Calu3 (cell line): Measurements from ENCODE around the gene GJC1. TPM values are rescaled to one million over a fixed set of nuclear protein-coding genes. Genes with fewer than 3 reads are reported as not detected.

ENCODE experiments used
- BruUV-seq: library from RNA; stranded (reverse); fragments of 400-500 nt; replicated peaks from 2 replicates; lab custom pipeline; 2021; lab: Mats Ljungman, UMichigan
- CTCF ChIA-PET: fragments of 300-600 bp; sonication (Branson Sonifier 250); formaldehyde crosslinking; loops from one replicate; lab custom pipeline; 2022; ENCODE audit warnings: antibody characterized with exemption; lab: Charles Lee
- DNase-seq: peaks from one replicate; pipeline ENCODE4 v3.0.0; 2022
- H3K27ac Mint-ChIP-seq: one replicate; pipeline ENCODE4 v1.8.0; 2022; ENCODE audit warnings: mixed read lengths; ENCODE audit not compliant: unreplicated experiment
- H3K27me3 Mint-ChIP-seq: one replicate; pipeline ENCODE4 v1.8.0; 2022; ENCODE audit warnings: mixed read lengths; ENCODE audit not compliant: unreplicated experiment
- H3K36me3 Mint-ChIP-seq: one replicate; pipeline ENCODE4 v1.8.0; 2022; ENCODE audit warnings: mild to moderate bottlenecking, moderate library complexity, mixed read lengths; ENCODE audit not compliant: insufficient read depth, unreplicated experiment
- H3K4me1 Mint-ChIP-seq: one replicate; pipeline ENCODE4 v1.8.0; 2022; ENCODE audit warnings: mild to moderate bottlenecking, low read depth, mixed read lengths; ENCODE audit not compliant: unreplicated experiment
- H3K4me3 Mint-ChIP-seq: one replicate; pipeline ENCODE4 v1.8.0; 2022; ENCODE audit warnings: mild to moderate bottlenecking, low read depth, moderate library complexity, mixed read lengths; ENCODE audit not compliant: unreplicated experiment
- H3K9me3 Mint-ChIP-seq: one replicate; pipeline ENCODE4 v1.8.0; 2022; ENCODE audit warnings: low read depth, mixed read lengths; ENCODE audit not compliant: unreplicated experiment
- intact Hi-C: fragments of 100-400 bp; cut with micrococcal nuclease; formaldehyde crosslinking; loops from one replicate; pipeline ENCODE4 v1.10.0; 2022; ENCODE audit not compliant: unreplicated experiment
- total RNA-seq: library from RNA; stranded (reverse); gene quantifications from 2 replicates; pipeline ENCODE4 v1.2.3, GENCODE V29; 2022
- TF ChIP-seq, protein P1 (sequence below): fragments of 200-600 bp; IDR thresholded peaks from one replicate; pipeline ENCODE4 v1.8.0; 2022; ENCODE audit warnings: antibody characterized with exemption; ENCODE audit not compliant: unreplicated experiment

The GJC1 gene
- total RNA-seq, 1 experiment from 2014 or later = 114 TPM

DNA sequence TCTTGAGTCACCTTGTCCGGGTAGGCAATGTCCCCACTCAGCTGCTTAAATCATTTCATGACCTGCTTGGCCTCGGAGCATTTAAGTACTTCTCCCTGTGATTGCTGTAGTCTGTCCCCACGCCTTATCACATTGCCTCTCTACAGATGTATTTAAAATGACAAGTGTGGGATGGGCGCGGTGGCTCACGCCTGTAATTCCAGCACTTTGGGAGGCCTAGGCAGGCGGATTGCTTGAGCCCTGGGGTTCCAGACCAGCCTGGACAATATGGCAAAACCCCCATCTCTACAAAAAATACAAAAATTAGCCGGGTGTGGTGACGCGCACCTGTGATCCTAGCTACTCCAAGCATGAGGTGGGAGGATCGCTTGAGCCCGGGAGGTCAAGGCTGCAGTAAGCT is 1.3 kb upstream of the GJC1 start:
- CTCF ChIA-PET = interaction anchor here (0.9 to 1.7 kb wide), 4 partner anchors 36 to 56 kb away, joined by 3 to 14 read pairs (median 7); no protein-coding TSS in a partner anchor
- peaks cover 27% of the 10 kb centered on the region for H3K36me3 Mint-ChIP-seq

DNA sequence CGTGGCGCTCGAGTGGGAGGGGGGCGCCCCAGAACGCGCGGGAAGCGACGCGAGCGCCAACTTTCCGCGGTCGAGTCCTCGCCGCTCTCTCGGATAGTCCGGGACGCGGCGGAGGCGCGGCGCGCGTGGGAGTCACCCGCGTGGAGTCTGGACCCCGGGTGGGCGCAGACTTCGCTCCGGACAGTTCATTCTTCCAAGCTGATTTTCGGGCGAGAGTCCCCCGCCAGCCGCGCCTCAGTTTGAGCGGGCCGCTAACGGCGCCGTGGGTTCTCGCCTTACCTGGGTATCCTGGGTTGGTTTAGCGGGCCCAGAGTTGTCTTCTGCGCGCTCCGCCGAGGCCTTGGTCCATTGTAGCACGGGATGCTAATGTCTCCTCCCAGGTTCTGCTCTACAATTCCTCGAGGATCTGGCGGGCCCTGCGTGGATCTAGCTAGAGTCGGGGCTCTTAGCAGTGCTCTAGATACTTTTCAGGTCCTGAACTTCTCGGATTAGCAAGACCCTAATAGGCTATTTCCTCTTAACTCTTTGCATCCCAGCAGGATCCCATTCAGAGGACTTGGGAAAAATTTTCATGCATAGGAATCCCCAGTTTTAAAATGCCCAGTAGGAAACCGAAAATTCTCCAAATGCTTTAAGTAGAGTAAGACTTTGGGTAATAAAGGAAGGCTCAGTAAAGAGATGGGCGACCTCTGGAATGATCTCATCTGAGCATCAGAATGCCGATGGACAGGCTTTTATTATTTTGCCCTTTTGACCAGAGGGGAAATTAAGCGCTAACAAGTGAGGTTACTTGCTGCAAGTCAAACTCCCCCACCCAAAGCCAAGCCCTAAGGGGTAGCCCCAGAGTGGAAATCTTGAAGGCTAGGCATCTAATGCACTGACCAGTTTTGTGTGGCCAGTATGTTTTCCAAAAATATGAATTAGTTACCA is 537 bp upstream of the GJC1 start:
- peak overlapping the region; percentile 99 for H3K4me3 Mint-ChIP-seq
- TF ChIP-seq, protein P1, sequence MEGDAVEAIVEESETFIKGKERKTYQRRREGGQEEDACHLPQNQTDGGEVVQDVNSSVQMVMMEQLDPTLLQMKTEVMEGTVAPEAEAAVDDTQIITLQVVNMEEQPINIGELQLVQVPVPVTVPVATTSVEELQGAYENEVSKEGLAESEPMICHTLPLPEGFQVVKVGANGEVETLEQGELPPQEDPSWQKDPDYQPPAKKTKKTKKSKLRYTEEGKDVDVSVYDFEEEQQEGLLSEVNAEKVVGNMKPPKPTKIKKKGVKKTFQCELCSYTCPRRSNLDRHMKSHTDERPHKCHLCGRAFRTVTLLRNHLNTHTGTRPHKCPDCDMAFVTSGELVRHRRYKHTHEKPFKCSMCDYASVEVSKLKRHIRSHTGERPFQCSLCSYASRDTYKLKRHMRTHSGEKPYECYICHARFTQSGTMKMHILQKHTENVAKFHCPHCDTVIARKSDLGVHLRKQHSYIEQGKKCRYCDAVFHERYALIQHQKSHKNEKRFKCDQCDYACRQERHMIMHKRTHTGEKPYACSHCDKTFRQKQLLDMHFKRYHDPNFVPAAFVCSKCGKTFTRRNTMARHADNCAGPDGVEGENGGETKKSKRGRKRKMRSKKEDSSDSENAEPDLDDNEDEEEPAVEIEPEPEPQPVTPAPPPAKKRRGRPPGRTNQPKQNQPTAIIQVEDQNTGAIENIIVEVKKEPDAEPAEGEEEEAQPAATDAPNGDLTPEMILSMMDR = no peak
- H3K27me3 Mint-ChIP-seq = no peaks in the 10 kb centered on the region
- no peaks in the 10 kb centered on the region for H3K9me3 Mint-ChIP-seq
- peak overlapping the region; percentile 96 for H3K27ac Mint-ChIP-seq
- H3K4me1 Mint-ChIP-seq = peaks cover 13% of the 10 kb centered on the region
- CTCF ChIA-PET = interaction anchor here (0.5 to 1.2 kb wide), 2 partner anchors 51 to 424 kb away, joined by 3 to 5 read pairs; no protein-coding TSS in a partner anchor
- BruUV-seq = TSS peak; percentile 88
- intact Hi-C loops = no loop called here
- peaks cover 27% of the 10 kb centered on the region for H3K36me3 Mint-ChIP-seq
- DNase-seq = peak; percentile 59

More for the DNA sequence above, 1.3 kb upstream of the GJC1 start:
- Mint-ChIP-seq H3K4me3 (no peak overlapping the region), H3K27ac (no peak overlapping the region), H3K9me3 (no peaks in the 10 kb centered on the region), H3K4me1 (peaks cover 13% of the 10 kb centered on the region), H3K27me3 (no peaks in the 10 kb centered on the region)
- DNase-seq = no peak
- intact Hi-C loops = no loop called here
- no TSS peak for BruUV-seq
- TF ChIP-seq, protein P1 = no peak

DNA sequence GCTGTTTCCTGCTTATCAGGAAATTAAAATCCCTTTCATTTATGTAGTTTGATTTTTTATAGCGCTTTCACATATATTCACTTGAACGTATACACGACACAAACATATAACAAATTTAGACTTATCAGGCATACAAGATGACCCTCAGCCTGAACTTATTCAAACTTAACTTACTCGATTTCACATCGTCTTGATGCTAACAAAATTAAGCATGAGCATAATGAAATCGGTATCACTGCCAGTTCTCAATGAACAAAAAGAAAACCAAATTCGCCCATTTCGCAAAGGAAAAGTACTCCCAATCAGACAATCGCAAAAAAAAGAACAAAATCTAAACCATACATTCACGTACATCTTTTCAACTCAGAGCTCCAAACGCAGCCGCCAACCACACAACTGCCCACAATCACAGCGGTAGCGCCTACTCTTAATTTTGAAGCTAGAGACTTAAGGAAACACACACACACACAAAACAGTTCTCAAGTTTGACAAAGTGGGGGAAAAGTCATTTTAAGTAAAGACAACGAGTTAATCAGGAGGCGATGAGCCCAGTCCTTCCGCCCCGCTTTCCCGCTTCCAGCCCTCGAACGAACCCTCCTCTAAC is 1.1 kb downstream of the GJC1 start:
- peaks cover 19% of the 10 kb centered on the region for H3K4me1 Mint-ChIP-seq
- H3K36me3 Mint-ChIP-seq = peaks cover 27% of the 10 kb centered on the region
- BruUV-seq = TSS peak; percentile 71
- CTCF ChIA-PET = interaction anchor here (1.0 to 1.2 kb wide), 4 partner anchors 8 to 53 kb away, joined by 3 to 5 read pairs (median 4); no protein-coding TSS in a partner anchor
- no peaks in the 10 kb centered on the region for H3K27me3 Mint-ChIP-seq
- intact Hi-C loops = loop anchor here (2.0 to 5.0 kb wide), 2 partner anchors 38 to 50 kb away; no protein-coding TSS in a partner anchor
- peak overlapping the region; percentile 96 for H3K27ac Mint-ChIP-seq
- DNase-seq = no peak
- no peaks in the 10 kb centered on the region for H3K9me3 Mint-ChIP-seq
- peak overlapping the region; percentile 99 for H3K4me3 Mint-ChIP-seq
- TF ChIP-seq, protein P1 = no peak

DNA sequence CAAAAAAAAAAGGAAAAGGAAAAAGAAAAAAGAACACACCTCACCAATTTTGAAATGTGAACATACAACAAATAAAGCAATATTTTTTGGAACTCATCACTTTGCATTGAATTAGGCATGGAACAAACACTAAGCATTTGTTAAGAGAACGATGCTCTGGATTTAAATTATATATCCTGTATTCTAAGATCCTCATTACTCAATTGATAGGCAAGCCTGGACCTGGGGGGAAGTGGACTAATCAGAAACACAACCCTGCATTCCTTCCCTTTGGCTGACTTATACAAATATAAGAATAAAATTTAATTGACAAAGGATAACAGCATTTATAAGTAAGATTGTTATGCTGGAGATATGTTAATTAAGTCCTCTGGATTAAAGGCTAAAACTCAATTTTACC is 2.2 kb downstream of the GJC1 start:
- intact Hi-C loops = loop anchor here (2.0 to 5.0 kb wide), 2 partner anchors 39 to 49 kb away; no protein-coding TSS in a partner anchor
- H3K27ac Mint-ChIP-seq = no peak overlapping the region
- CTCF ChIA-PET = interaction anchor here (1.0 to 1.2 kb wide), 2 partner anchors 20 to 48 kb away, joined by 3 to 4 read pairs; no protein-coding TSS in a partner anchor
- no peak for DNase-seq
- BruUV-seq = no TSS peak
- peaks cover 35% of the 10 kb centered on the region for H3K36me3 Mint-ChIP-seq
- peaks cover 30% of the 10 kb centered on the region for H3K4me1 Mint-ChIP-seq
- no peaks in the 10 kb centered on the region for H3K27me3 Mint-ChIP-seq
- H3K9me3 Mint-ChIP-seq = no peaks in the 10 kb centered on the region
- H3K4me3 Mint-ChIP-seq = peak overlapping the region; percentile 99
- TF ChIP-seq, protein P1 = no peak
